BLaER1 treated with 17β-estradiol and CSF1 and Interleukin-3, amounts not matched to agents 10 nM and 100 nM (cell line): Measurements from ENCODE around the gene MAD1L1.
"Not testable (repeated sequence)": the region's sequence is repeated elsewhere in the genome, so short reads cannot be mapped to it uniquely, and the experiment has no call there.

Source experiments
- H3K27ac ChIP-seq, 11 experiments: shearing (Covaris generic); formaldehyde crosslinking; 2 replicates each; pipeline ENCODE4 v1.8.1; 2022
- H3K27me3 ChIP-seq, 11 experiments: shearing (Covaris generic); formaldehyde crosslinking; 2 replicates each; pipeline ENCODE4 v1.8.1; 2022
- H3K36me3 ChIP-seq, 11 experiments: shearing (Covaris generic); formaldehyde crosslinking; 2 replicates each; pipeline ENCODE4 v1.8.1; 2022
- H3K4me1 ChIP-seq, 10 experiments: shearing (Covaris generic); formaldehyde crosslinking; 2 replicates each; pipeline ENCODE4 v1.8.1; 2022
- H3K4me2 ChIP-seq, 11 experiments: shearing (Covaris generic); formaldehyde crosslinking; 2 replicates each; pipeline ENCODE4 v1.8.1; 2022
- H3K4me3 ChIP-seq, 10 experiments: shearing (Covaris generic); formaldehyde crosslinking; 2 replicates each; pipeline ENCODE4 v1.8.1; 2022
- H3K9ac ChIP-seq, 11 experiments: shearing (Covaris generic); formaldehyde crosslinking; 2 replicates each; pipeline ENCODE4 v1.8.1; 2022
- H3K9me3 ChIP-seq, 11 experiments: shearing (Covaris generic); formaldehyde crosslinking; replicated peaks in 1 of 11; 2 replicates each; pipeline ENCODE4 v1.8.1; 2022
- H4K20me1 ChIP-seq, 11 experiments: shearing (Covaris generic); formaldehyde crosslinking; 2 replicates each; pipeline ENCODE4 v1.8.1; 2022
- Cebpa-rat ChIP-seq, 11 experiments: shearing (Covaris generic); IDR thresholded peaks; 2 replicates each; pipeline ENCODE4 v1.8.1; 2022

Gene MAD1L1

DNA sequence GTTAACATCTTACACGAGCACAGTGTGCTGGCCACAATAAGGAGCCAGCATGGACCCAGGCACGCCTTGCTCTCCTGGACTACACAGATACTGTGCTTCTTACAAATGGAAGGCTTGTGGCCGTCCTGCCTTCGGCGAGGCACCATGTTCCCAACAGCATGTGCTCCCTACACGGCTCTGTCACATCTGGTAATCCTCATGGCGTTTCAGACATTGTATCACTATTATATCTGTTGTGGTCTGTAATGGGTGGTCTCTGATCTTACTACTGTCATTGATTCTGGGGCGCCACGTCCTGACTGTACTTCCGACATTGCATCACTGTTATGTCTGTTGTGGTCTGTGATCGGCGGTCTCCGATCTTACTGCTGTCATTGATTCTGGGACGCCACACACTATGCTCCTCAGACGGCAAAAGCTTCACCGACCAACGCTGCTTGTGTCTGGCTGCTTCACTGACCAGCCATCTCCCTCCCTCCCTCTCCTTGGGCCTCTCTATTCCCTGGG, 195.4 kb downstream of the MAD1L1 start:
- Histone ChIP-seq H4K20me1 (peaks cover 83 to 94% (median 91%) of the 10 kb centered on the region in 11 experiments), H3K4me2 (peak overlapping the region; percentile 88 to 98 (median 94)), H3K27me3 (peaks cover 0 to 38% (median 0%) of the 10 kb centered on the region in 11 experiments; a peak in 7 of 22 replicates), H3K27ac (peak overlapping the region in 9 of 11 experiments; percentile 40 to 84 (median 73); a peak in 18 of 22 replicates), H3K4me3 (peak overlapping the region; percentile 29 to 63 (median 48); a peak in 17 of 20 replicates), H3K9ac (peak overlapping the region; percentile 14 to 78 (median 64); a peak in 19 of 22 replicates), H3K36me3 (peaks cover 0 to 9% (median 2%) of the 10 kb centered on the region in 11 experiments; a peak in 13 of 22 replicates), H3K4me1 (peaks cover 50 to 92% (median 87%) of the 10 kb centered on the region in 10 experiments), H3K9me3 (no peaks in the 10 kb centered on the region)
- TF ChIP-seq Cebpa-rat (IDR thresholded peaks at IDR 0.05) = peak in 8 of 11 experiments; percentile 39 to 91 (median 58); a peak in 9 of 22 replicates

GRCh38 chr7:2036786-2037185, 196.0 kb downstream of the MAD1L1 start:
- peaks cover 0 to 4% (median 0%) of the 10 kb centered on the region in 11 experiments; a peak in 3 of 22 replicates for H3K36me3 ChIP-seq
- H3K27ac ChIP-seq = peak overlapping the region in 6 of 11 experiments; percentile 65 to 84 (median 76); a peak in 10 of 22 replicates
- H3K4me3 ChIP-seq = peak overlapping the region in 1 of 10 experiments; percentile 55; a peak in 1 of 20 replicates
- H3K9ac ChIP-seq = peak overlapping the region in 4 of 11 experiments; percentile 69 to 78 (median 72); a peak in 7 of 22 replicates
- H4K20me1 ChIP-seq = peaks cover 83 to 94% (median 91%) of the 10 kb centered on the region in 11 experiments
- H3K9me3 ChIP-seq = no peaks in the 10 kb centered on the region
- H3K27me3 ChIP-seq = peaks cover 0 to 38% (median 0%) of the 10 kb centered on the region in 11 experiments; a peak in 7 of 22 replicates
- no peak for TF ChIP-seq Cebpa-rat (IDR thresholded peaks at IDR 0.05)
- peaks cover 56 to 92% (median 88%) of the 10 kb centered on the region in 10 experiments for H3K4me1 ChIP-seq
- peak overlapping the region; percentile 88 to 98 (median 94) for H3K4me2 ChIP-seq

DNA sequence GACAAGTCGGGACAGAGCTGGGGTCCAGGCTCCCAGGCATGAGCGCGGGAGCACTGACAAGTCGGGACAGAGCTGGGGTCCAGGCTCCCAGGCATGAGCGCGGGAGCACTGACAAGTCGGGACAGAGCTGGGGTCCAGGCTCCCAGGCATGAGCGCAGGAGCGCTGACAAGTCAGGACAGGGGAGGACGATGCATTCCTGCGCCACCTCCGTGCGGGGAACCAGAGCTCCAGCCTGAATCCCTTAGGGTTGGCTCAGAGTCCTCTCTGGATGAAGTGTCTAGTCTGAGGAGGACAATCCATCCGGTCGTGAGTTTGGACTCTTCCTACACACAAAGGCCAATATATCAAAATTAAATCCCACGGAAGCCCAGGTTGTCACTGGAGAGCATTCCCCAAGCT, 196.5 kb downstream of the MAD1L1 start:
- not testable (repeated sequence) for H3K4me3 ChIP-seq, H3K9me3 ChIP-seq, H3K36me3 ChIP-seq
- peaks cover 83 to 94% (median 91%) of the 10 kb centered on the region in 11 experiments for H4K20me1 ChIP-seq
- peak overlapping the region in 1 of 11 experiments; percentile 78; a peak in 2 of 22 replicates for H3K9ac ChIP-seq
- H3K27me3 ChIP-seq = peaks cover 0 to 32% (median 0%) of the 10 kb centered on the region in 11 experiments; a peak in 7 of 22 replicates
- H3K4me1 ChIP-seq = peaks cover 56 to 92% (median 88%) of the 10 kb centered on the region in 10 experiments
- H3K4me2 ChIP-seq = peak overlapping the region in 9 of 11 experiments; percentile 91 to 98 (median 94); a peak in 17 of 22 replicates
- peak overlapping the region in 2 of 11 experiments; percentile 78 to 84; a peak in 2 of 22 replicates for H3K27ac ChIP-seq

GRCh38 chr7:2034291-2035201, 198.2 kb downstream of the MAD1L1 start:
- Histone ChIP-seq H3K27me3 (peaks cover 0 to 15% (median 0%) of the 10 kb centered on the region in 11 experiments; a peak in 7 of 22 replicates), H3K4me1 (peaks cover 58 to 92% (median 85%) of the 10 kb centered on the region in 10 experiments), H3K9ac (peak overlapping the region in 4 of 11 experiments; percentile 3 to 49 (median 28); a peak in 3 of 22 replicates), H3K9me3 (peaks cover 2 to 7% (median 6%) of the 10 kb centered on the region in 11 experiments; a peak in 20 of 22 replicates), H3K36me3 (peaks cover 0 to 10% (median 5%) of the 10 kb centered on the region in 11 experiments; a peak in 11 of 22 replicates), H3K4me2 (peak overlapping the region in 9 of 11 experiments; percentile 20 to 96 (median 74); a peak in 15 of 22 replicates), H3K27ac (peak overlapping the region in 2 of 11 experiments; percentile 30 to 38; a peak in 3 of 22 replicates), H3K4me3 (no peak overlapping the region), H4K20me1 (peaks cover 82 to 93% (median 89%) of the 10 kb centered on the region in 11 experiments; a peak in 21 of 22 replicates)
- no peak for TF ChIP-seq Cebpa-rat (IDR thresholded peaks at IDR 0.05)

DNA sequence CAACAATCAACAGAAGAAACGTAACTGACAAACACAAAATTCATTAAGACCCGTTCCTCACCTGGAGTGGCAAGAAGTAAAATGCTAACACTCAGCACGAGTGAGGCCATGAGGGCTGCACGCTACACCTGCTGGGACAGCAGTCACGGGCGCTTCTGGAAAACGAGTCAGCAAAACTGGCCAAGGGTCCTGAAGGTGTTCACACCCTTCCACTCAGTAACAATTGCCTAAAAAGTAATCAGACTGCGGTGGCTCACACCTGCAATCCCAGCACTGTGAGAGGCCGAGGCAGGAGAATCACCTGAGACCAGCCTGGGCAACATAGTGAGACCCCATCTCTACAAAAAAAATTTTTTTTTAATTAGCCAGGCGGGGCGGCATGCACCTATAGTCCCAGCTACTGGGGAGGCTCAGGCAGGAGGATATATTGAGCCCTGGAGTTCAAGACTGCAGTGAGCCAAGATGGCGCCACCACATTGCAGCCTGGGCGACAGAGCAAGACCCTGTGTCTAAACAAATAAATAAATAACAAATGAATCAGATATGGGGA, 199.1 kb downstream of the MAD1L1 start:
- Histone ChIP-seq H3K9me3 (peaks cover 10 to 16% (median 14%) of the 10 kb centered on the region in 11 experiments), H3K27me3 (peaks cover 0 to 7% (median 0%) of the 10 kb centered on the region in 11 experiments; a peak in 3 of 22 replicates), H3K27ac (no peak overlapping the region), H3K4me1 (peaks cover 50 to 87% (median 77%) of the 10 kb centered on the region in 10 experiments), H3K9ac (no peak overlapping the region), H4K20me1 (peaks cover 74 to 88% (median 81%) of the 10 kb centered on the region in 11 experiments; a peak in 21 of 22 replicates), H3K4me2 (peak overlapping the region in 5 of 11 experiments; percentile 53 to 96 (median 84); a peak in 9 of 22 replicates), H3K4me3 (no peak overlapping the region), H3K36me3 (peaks cover 8 to 19% (median 13%) of the 10 kb centered on the region in 11 experiments; a peak in 21 of 22 replicates)
- no peak for TF ChIP-seq Cebpa-rat (IDR thresholded peaks at IDR 0.05)

GRCh38 chr7:2032876-2033407, 199.8 kb downstream of the MAD1L1 start:
- peaks cover 0 to 5% (median 0%) of the 10 kb centered on the region in 11 experiments; a peak in 2 of 22 replicates for H3K27me3 ChIP-seq
- H3K4me3 ChIP-seq = no peak overlapping the region
- H3K9me3 ChIP-seq = peaks cover 18 to 23% (median 22%) of the 10 kb centered on the region in 11 experiments
- H3K4me1 ChIP-seq = peaks cover 43 to 80% (median 69%) of the 10 kb centered on the region in 10 experiments
- H3K27ac ChIP-seq = peak overlapping the region in 3 of 11 experiments; percentile 5 to 45 (median 28); a peak in 3 of 22 replicates
- peaks cover 12 to 25% (median 18%) of the 10 kb centered on the region in 11 experiments; a peak in 21 of 22 replicates for H3K36me3 ChIP-seq
- H3K4me2 ChIP-seq = peak overlapping the region in 9 of 11 experiments; percentile 77 to 96 (median 81); a peak in 19 of 22 replicates
- H4K20me1 ChIP-seq = peaks cover 67 to 81% (median 74%) of the 10 kb centered on the region in 11 experiments; a peak in 21 of 22 replicates
- TF ChIP-seq Cebpa-rat (IDR thresholded peaks at IDR 0.05) = no peak
- peak overlapping the region in 2 of 11 experiments; percentile 46 to 48; a peak in 1 of 22 replicates for H3K9ac ChIP-seq

- Histone ChIP-seq H3K4me2 (peak overlapping the region; percentile 62 to 96 (median 81)), H3K4me1 (peaks cover 36 to 74% (median 62%) of the 10 kb centered on the region in 10 experiments), H3K9me3 (peaks cover 24 to 30% (median 29%) of the 10 kb centered on the region in 11 experiments), H3K27me3 (peaks cover 0 to 5% (median 0%) of the 10 kb centered on the region in 11 experiments; a peak in 2 of 22 replicates), H3K27ac (peak overlapping the region in 3 of 11 experiments; percentile 5 to 45 (median 28); a peak in 5 of 22 replicates), H3K36me3 (peaks cover 12 to 32% (median 21%) of the 10 kb centered on the region in 11 experiments), H3K9ac (peak overlapping the region in 2 of 11 experiments; percentile 22 to 48; a peak in 4 of 22 replicates), H4K20me1 (peaks cover 61 to 74% (median 67%) of the 10 kb centered on the region in 11 experiments; a peak in 21 of 22 replicates), H3K4me3 (no peak overlapping the region)
- TF ChIP-seq Cebpa-rat (IDR thresholded peaks at IDR 0.05) = no peak
These were observed 200.5 kb downstream of the MAD1L1 start for GRCh38 chr7:2032030-2032875.
